Adrenal gland (tissue), 12 donors: ENCODE measurements around the gene FBXL7. TPM values are rescaled to one million over a fixed set of nuclear protein-coding genes. Genes with fewer than 3 reads are reported as not detected.
A peak's percentile ranks its signal among the peaks of the same experiment; 100 is the strongest.

Source experiments
- DNase-seq, 7 donors: peaks; one replicate each; pipeline ENCODE4 v3.0.0-alpha.2; 2019 to 2020
- H3K27ac ChIP-seq, 5 donors: fragments of 200-600 bp; sonication (generic) in 4 of 5; 1 replicate in 3 of 5; 2 replicates in 2 of 5; pipeline versions ENCODE4 v1.5.1 to v1.8.0; 2016 to 2020; ENCODE audit warnings: mild to moderate bottlenecking in 1 of 5
- H3K27me3 ChIP-seq: fragments of 200-600 bp; 2 replicates; pipeline ENCODE4 v1.8.0; 2021
- H3K36me3 ChIP-seq, 2 donors: fragments of 200-600 bp; replicated peaks in 1 of 2; 1 replicate in 1 of 2; 2 replicates in 1 of 2; pipeline versions ENCODE4 v1.5.1 to v1.8.0; 2018 to 2022
- H3K4me1 ChIP-seq, 2 donors: fragments of 200-600 bp; replicated peaks in 1 of 2; 1 replicate in 1 of 2; 2 replicates in 1 of 2; pipeline versions ENCODE4 v1.5.1 to v1.8.0; 2018 to 2021
- H3K4me3 ChIP-seq, 4 donors: fragments of 200-600 bp; sonication (generic) in 3 of 4; one replicate each; pipeline ENCODE4 v1.5.1; 2016 to 2018
- H3K9me3 ChIP-seq, 3 donors: fragments of 200-600 bp; sonication (generic) in 1 of 3; replicated peaks in 1 of 3; 1 replicate in 2 of 3; 2 replicates in 1 of 3; pipeline versions ENCODE4 v1.5.1 to v1.8.0; 2016 to 2021
- POLR2A ChIP-seq, 2 donors: fragments of 450-650 bp; IDR thresholded peaks; one replicate each; pipeline ENCODE4 v1.6.1; 2017; ENCODE audit warnings: antibody characterized with exemption in 2 of 2, mild to moderate bottlenecking in 2 of 2, moderate library complexity in 1 of 2
- WGBS, 4 donors: extraction: QIAGEN DNeasy Blood & Tissue Kit in 2 of 4; methylation state at CpG; one replicate each; pipeline versions ENCODE4 v1.1.5 to v1.1.7; 2013 to 2017; 5-methylcytosine and 5-hydroxymethylcytosine counted together
- intact Hi-C, 2 donors: fragments of 100-400 bp; cut with DNase I; formaldehyde crosslinking; loops; one replicate each; pipeline versions ENCODE4 v1.14.1 to v1.15.0; 2022 to 2023
- polyA plus RNA-seq, 3 donors: library from polyadenylated mRNA; stranded (reverse); fragments of 200-250 nt in 2 of 3; fragments of 350-450 nt in 1 of 3; fragmentation: Illumina TruSeq in 1 of 3; extraction: RNeasy Lipid Tissue Mini Kit (QIAGEN cat#74804) in 1 of 3; gene quantifications; one replicate each; pipeline ENCODE4 v1.2.3, GENCODE V29; 2013 to 2014
- total RNA-seq, 9 donors: library from RNA; depleted of rRNA in 4 of 9; stranded (reverse); fragments of >200 nt in 4 of 9; fragments of 120-200 nt in 1 of 9; fragmentation: NEBNext Ultra II Directional in 1 of 9; extraction: Animal tissue kit (Norgen Biotek cat#: 25700) in 1 of 9; gene quantifications; one replicate each; pipeline versions ENCODE4 v1.1.0 to v1.2.4, GENCODE V29; 2013 to 2023
- TF ChIP-seq, protein P1 (sequence below), 6 experiments: fragments of 450-650 bp in 4 of 6; fragments of 200-600 bp in 2 of 6; sonication (generic) in 1 of 6; IDR thresholded peaks; 1 replicate in 5 of 6; 2 replicates in 1 of 6; pipeline versions ENCODE4 v1.5.1 to v1.8.0; 2016 to 2021; ENCODE audit warnings: antibody characterized with exemption in 6 of 6, mild to moderate bottlenecking in 2 of 6, moderate library complexity in 1 of 6
- donor health status: healthy with polysubstance abuse.
- donor health status: Bipolar disorder and iron deficiency.
- donor health status: DM: yes; HTN: yes; CAD: no.
- donor health status: DM: no; HTN: no; CAD: no.
- donor health status: DM: no; HTN: no; CAD: no.
- donor health status: DM: yes; HTN: yes; CAD: no.

Gene FBXL7
- total and polyA plus RNA-seq, 12 donors = 22.6 to 59.1 (median 34.0) TPM

DNA sequence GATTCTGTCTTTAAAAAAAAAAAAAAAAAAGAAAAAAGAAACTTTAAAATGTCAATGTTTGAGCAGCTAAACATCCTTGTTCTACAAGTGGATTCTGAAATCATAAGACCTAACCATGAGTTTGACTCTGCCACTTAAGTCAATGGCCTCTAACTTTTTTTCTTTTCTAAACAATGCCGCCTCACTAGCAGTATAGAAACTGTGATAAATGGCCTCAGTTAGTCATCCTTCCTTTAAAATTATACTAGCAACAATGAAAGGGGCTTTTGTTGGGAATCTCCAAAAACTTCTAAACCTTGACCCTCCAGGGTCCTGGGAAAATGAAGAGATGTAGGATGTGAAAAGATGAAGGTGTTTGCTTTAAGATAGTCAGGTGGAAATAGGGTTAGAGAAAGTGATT is 71.1 kb downstream of the FBXL7 start:
- H3K9me3 ChIP-seq = no peaks in the 10 kb centered on the region
- intact Hi-C loops = no loop called here
- H3K36me3 ChIP-seq = no peaks in the 10 kb centered on the region
- TF ChIP-seq, protein P1, sequence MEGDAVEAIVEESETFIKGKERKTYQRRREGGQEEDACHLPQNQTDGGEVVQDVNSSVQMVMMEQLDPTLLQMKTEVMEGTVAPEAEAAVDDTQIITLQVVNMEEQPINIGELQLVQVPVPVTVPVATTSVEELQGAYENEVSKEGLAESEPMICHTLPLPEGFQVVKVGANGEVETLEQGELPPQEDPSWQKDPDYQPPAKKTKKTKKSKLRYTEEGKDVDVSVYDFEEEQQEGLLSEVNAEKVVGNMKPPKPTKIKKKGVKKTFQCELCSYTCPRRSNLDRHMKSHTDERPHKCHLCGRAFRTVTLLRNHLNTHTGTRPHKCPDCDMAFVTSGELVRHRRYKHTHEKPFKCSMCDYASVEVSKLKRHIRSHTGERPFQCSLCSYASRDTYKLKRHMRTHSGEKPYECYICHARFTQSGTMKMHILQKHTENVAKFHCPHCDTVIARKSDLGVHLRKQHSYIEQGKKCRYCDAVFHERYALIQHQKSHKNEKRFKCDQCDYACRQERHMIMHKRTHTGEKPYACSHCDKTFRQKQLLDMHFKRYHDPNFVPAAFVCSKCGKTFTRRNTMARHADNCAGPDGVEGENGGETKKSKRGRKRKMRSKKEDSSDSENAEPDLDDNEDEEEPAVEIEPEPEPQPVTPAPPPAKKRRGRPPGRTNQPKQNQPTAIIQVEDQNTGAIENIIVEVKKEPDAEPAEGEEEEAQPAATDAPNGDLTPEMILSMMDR (IDR thresholded peaks at IDR 0.05) = no peak
- no peak for TF ChIP-seq POLR2A (IDR thresholded peaks at IDR 0.05)
- H3K4me3 ChIP-seq = no peak overlapping the region
- H3K27me3 ChIP-seq = no peaks in the 10 kb centered on the region
- 82 to 95% (median 87%) methylated on average over 1 of the region's 1 CpG for WGBS, 4 donors
- no peak for DNase-seq
- H3K27ac ChIP-seq = no peak overlapping the region
- peaks cover 4 to 36% of the 10 kb centered on the region in 2 donors for H3K4me1 ChIP-seq

DNA sequence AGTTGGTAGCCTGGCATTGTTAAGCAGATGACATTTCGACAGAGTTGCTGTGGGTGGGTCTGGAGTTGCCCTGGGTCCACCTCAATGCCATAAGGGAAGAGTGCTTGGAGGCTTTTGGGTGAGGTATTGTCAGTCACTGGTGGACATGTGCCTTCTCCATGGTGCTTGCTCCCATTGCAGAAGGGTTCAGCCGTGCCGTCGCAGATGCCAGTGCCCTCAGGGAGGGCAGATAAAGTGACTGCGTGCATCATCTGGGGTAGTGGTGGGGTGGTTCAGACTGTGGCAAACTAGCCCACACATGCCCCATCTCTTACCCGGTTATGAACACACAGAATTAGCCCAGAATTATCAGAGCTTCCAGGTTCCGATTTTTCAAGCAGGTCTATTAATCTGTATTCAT is 71.6 kb downstream of the FBXL7 start:
- TF ChIP-seq, protein P1 (IDR thresholded peaks at IDR 0.05) = no peak
- no peak for TF ChIP-seq POLR2A (IDR thresholded peaks at IDR 0.05)
- no peak overlapping the region for H3K4me3 ChIP-seq
- intact Hi-C loops = no loop called here
- H3K27ac ChIP-seq = no peak overlapping the region
- 94 to 99% (median 96%) methylated on average over 7 of the region's 7 CpGs for WGBS, 4 donors
- H3K36me3 ChIP-seq = no peaks in the 10 kb centered on the region
- H3K27me3 ChIP-seq = no peaks in the 10 kb centered on the region
- no peak for DNase-seq
- H3K4me1 ChIP-seq = peaks cover 10 to 36% of the 10 kb centered on the region in 2 donors
- no peaks in the 10 kb centered on the region for H3K9me3 ChIP-seq

GRCh38 chr5:15573590-15573989 is 73.6 kb downstream of the FBXL7 start:
- Histone ChIP-seq H3K27ac (peak overlapping the region in 1 of 5 donors; percentile 21), H3K4me3 (no peak overlapping the region), H3K4me1 (peaks cover 20 to 39% of the 10 kb centered on the region in 2 donors), H3K9me3 (no peaks in the 10 kb centered on the region), H3K36me3 (no peaks in the 10 kb centered on the region), H3K27me3 (no peaks in the 10 kb centered on the region)
- WGBS, 4 donors = 21 to 39% (median 29%) methylated on average over 4 of the region's 4 CpGs
- peak in 1 of 2 donors; percentile 29 for TF ChIP-seq POLR2A (IDR thresholded peaks at IDR 0.05)
- TF ChIP-seq, protein P1 (IDR thresholded peaks at IDR 0.05) = no peak
- peak in 1 of 7 donors; percentile 32 for DNase-seq
- intact Hi-C loops = no loop called here

- Histone ChIP-seq H3K27me3 (no peaks in the 10 kb centered on the region), H3K4me1 (peaks cover 20 to 39% of the 10 kb centered on the region in 2 donors), H3K4me3 (no peak overlapping the region), H3K27ac (peak overlapping the region in 1 of 5 donors; percentile 21), H3K9me3 (no peaks in the 10 kb centered on the region), H3K36me3 (no peaks in the 10 kb centered on the region)
- TF ChIP-seq, protein P1 (IDR thresholded peaks at IDR 0.05) = no peak
- TF ChIP-seq POLR2A (IDR thresholded peaks at IDR 0.05) = no peak
- WGBS, 4 donors = 83 to 93% (median 89%) methylated on average over 1 of the region's 1 CpG
- intact Hi-C loops = no loop called here
- no peak for DNase-seq
Observed at GRCh38 chr5:15574128-15574527, 74.1 kb downstream of the FBXL7 start.
